ENCODE results near the gene PDXK. TPM values are rescaled to one million over a fixed set of nuclear protein-coding genes. Genes with fewer than 3 reads are reported as not detected.

The PDXK gene
- total RNA-seq, 4 donors from 2014 or later, result 42.9 to 114 (median 82.0) TPM

GRCh38 chr21:43809346-43809799, 90.4 kb downstream of the PDXK start:
- Histone ChIP-seq H3K9me3 (no peaks in the 10 kb centered on the region), H3K4me3 (no peak overlapping the region), H3K27me3 (no peaks in the 10 kb centered on the region), H3K36me3 (peaks cover 0 to 19% (median 0%) of the 10 kb centered on the region in 3 donors), H3K27ac (peak overlapping the region in 1 of 4 donors; percentile 18), H3K4me1 (peaks cover 46 to 60% (median 48%) of the 10 kb centered on the region in 3 donors)
- intact Hi-C loops (cut with DNase I), result loop anchor here (5.0 kb wide), 1 partner anchor 128 kb away; no protein-coding TSS in a partner anchor
- TF ChIP-seq POLR2A (IDR thresholded peaks at IDR 0.05), result no peak
- TF ChIP-seq CTCF (IDR thresholded peaks at IDR 0.05), result no peak
- 17 to 50% methylated on average over 1 to 9 of the region's 16 CpGs for WGBS, 2 donors
- DNase-seq, result no peak

GRCh38 chr21:43809853-43810504, 91.0 kb downstream of the PDXK start:
- Histone ChIP-seq H3K36me3 (peaks cover 0 to 15% (median 0%) of the 10 kb centered on the region in 3 donors), H3K27ac (peak overlapping the region in 1 of 4 donors; percentile 18), H3K4me1 (peaks cover 46 to 66% (median 54%) of the 10 kb centered on the region in 3 donors), H3K4me3 (no peak overlapping the region), H3K27me3 (no peaks in the 10 kb centered on the region), H3K9me3 (no peaks in the 10 kb centered on the region)
- WGBS, 2 donors, result 19 to 47% methylated on average over 22 to 24 of the region's 26 CpGs
- no peak for DNase-seq
- intact Hi-C loops (cut with DNase I), result loop anchor here (5.0 kb wide), 1 partner anchor 127 kb away; no protein-coding TSS in a partner anchor
- TF ChIP-seq CTCF (IDR thresholded peaks at IDR 0.05), result no peak
- TF ChIP-seq POLR2A (IDR thresholded peaks at IDR 0.05), result no peak

GRCh38 chr21:43810505-43811261, 91.8 kb downstream of the PDXK start:
- Histone ChIP-seq H3K4me3 (peak overlapping the region; percentile 19 to 61 (median 27)), H3K27me3 (no peaks in the 10 kb centered on the region), H3K4me1 (peaks cover 46 to 73% (median 54%) of the 10 kb centered on the region in 3 donors), H3K27ac (peak overlapping the region; percentile 77 to 85 (median 80)), H3K9me3 (no peaks in the 10 kb centered on the region), H3K36me3 (peaks cover 0 to 9% (median 0%) of the 10 kb centered on the region in 3 donors)
- TF ChIP-seq CTCF (IDR thresholded peaks at IDR 0.05), result peak; percentile 86 to 98 (median 95)
- no peak for TF ChIP-seq POLR2A (IDR thresholded peaks at IDR 0.05)
- DNase-seq, result no peak
- 15 to 16% methylated on average over 10 to 14 of the region's 23 CpGs for WGBS, 2 donors
- intact Hi-C loops (cut with DNase I), result no loop called here

GRCh38 chr21:43811262-43812105, 92.6 kb downstream of the PDXK start:
- Histone ChIP-seq H3K27me3 (no peaks in the 10 kb centered on the region), H3K9me3 (no peaks in the 10 kb centered on the region), H3K27ac (peak overlapping the region; percentile 77 to 85 (median 80)), H3K4me1 (peaks cover 46 to 77% (median 54%) of the 10 kb centered on the region in 3 donors), H3K4me3 (peak overlapping the region; percentile 19 to 61 (median 27)), H3K36me3 (peaks cover 0 to 1% (median 0%) of the 10 kb centered on the region in 3 donors)
- DNase-seq, result no peak
- intact Hi-C loops (cut with DNase I), result no loop called here
- TF ChIP-seq POLR2A (IDR thresholded peaks at IDR 0.05) (no peak), CTCF (IDR thresholded peaks at IDR 0.05) (no peak)
- 30 to 50% methylated on average over 2 to 9 of the region's 24 CpGs for WGBS, 2 donors

Small RNA genes lying within 50 kb of the gene (small RNA-seq; reads per million reads assigned to genes)
- gene AP001052.1, result 0 reads per million in 4 donors

Other genes with a start within 250 kb of the PDXK start
- 1 to 10 TPM in 1 of 4 donors, under 1 TPM in 2, not detected in 1; 0.35 to 1.1 (median 0.76) TPM for gene HSF2BP, start 59.6 kb upstream of the PDXK start, total RNA-seq
- gene RRP1B, start 59.6 kb upstream of the PDXK start, total RNA-seq, result 10 to 100 TPM; 13.3 to 23.4 (median 22.5) TPM
- gene CSTB, start 57.2 kb downstream of the PDXK start, total RNA-seq, result 100 to 1,000 TPM; 375 to 700 (median 481) TPM
- 10 to 100 TPM; 22.5 to 37.2 (median 30.4) TPM for gene RRP1, start 70.4 kb downstream of the PDXK start, total RNA-seq
- gene AGPAT3, start 146.1 kb downstream of the PDXK start, total RNA-seq, result 10 to 100 TPM; 31.7 to 35.7 (median 33.0) TPM